Measurements from ENCODE around the gene ALPK1. TPM values are rescaled to one million over a fixed set of nuclear protein-coding genes. Genes with fewer than 3 reads are reported as not detected.
"Not testable (repeated sequence)": the region's sequence is repeated elsewhere in the genome, so short reads cannot be mapped to it uniquely, and the experiment has no call there.

Gene ALPK1
- total RNA-seq, 1 experiment from 2014 or later: 2.2 TPM

- no peak for DNase-seq (ENCODE audit: low read depth)
These were observed 152.5 kb downstream of the ALPK1 start for GRCh38 chr4:112449708-112450107.

- DNase-seq (ENCODE audit: low read depth): no peak
These were observed 153.9 kb downstream of the ALPK1 start for GRCh38 chr4:112451104-112451503.

- no peak for DNase-seq (ENCODE audit: low read depth)
These were observed 154.7 kb downstream of the ALPK1 start for GRCh38 chr4:112451831-112452230.

GRCh38 chr4:112453321-112453720 is 156.2 kb downstream of the ALPK1 start:
- DNase-seq (ENCODE audit: low read depth): no peak

GRCh38 chr4:112472318-112472717 is 175.1 kb downstream of the ALPK1 start:
- DNase-seq (ENCODE audit: low read depth): no peak

- DNase-seq (ENCODE audit: low read depth): no peak
These were observed 176.8 kb downstream of the ALPK1 start for GRCh38 chr4:112473985-112474384.

GRCh38 chr4:112485930-112486329 is 188.8 kb downstream of the ALPK1 start:
- no peak for DNase-seq (ENCODE audit: low read depth)

- DNase-seq (ENCODE audit: low read depth): not testable (repeated sequence)
These were observed 193.6 kb downstream of the ALPK1 start for GRCh38 chr4:112490808-112491207.

Other genes starting within 250 kb of the ALPK1 start
- gene FAM241A, start 151.9 kb upstream of the ALPK1 start, total RNA-seq (2014; rRNA removed; shearing (Covaris generic)): 1.8 and 2.1 TPM in 2 replicates
- gene AP1AR, start 65.6 kb upstream of the ALPK1 start, total RNA-seq (2014; rRNA removed; shearing (Covaris generic)): 19.7 and 20.2 TPM in 2 replicates
- 4.9 and 6.3 TPM in 2 replicates for gene TIFA, start 11.5 kb upstream of the ALPK1 start, total RNA-seq (2014; rRNA removed; shearing (Covaris generic))
- gene NEUROG2, start 218.8 kb downstream of the ALPK1 start, total RNA-seq (2014; rRNA removed; shearing (Covaris generic)): 0.06 TPM in 1 of 2 replicates, not detected in the other